ENCODE data around the gene SUMO3. TPM values are rescaled to one million over a fixed set of nuclear protein-coding genes. Genes with fewer than 3 reads are reported as not detected.

Gene SUMO3
- total RNA-seq, 1 donor from 2014 or later = 84.5 TPM

DNA sequence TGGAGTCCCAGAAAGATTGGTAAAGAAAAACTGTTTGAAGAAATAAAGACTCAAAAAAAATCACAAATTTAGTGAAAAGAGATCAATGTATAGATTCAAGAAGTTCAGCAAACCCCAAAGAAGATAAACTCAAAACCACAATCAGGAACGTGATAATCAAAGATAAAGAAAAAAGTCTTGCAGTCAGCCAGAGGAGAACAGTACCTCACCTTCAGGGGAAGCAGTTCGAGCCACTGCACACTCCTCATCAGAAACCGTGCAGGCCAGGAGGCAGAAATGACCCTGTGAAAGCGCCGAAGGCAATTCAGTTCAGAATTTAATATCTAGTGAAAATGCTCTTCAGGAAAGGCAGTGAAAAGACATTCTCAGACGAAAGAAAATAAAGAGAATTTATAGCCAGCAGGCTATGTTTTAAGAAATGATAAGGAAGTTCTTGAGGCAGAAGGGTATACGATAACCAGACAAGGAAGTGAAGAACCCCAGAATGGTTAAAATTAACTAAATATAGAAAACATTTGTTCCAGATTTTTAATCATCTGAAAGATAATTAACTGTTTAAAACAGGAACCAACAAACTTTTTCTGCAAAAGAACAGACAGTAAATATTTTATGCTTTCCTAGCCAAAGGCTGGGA is 13.5 kb upstream of the SUMO3 start:
- H3K27me3 Mint-ChIP-seq (ENCODE audit: low read depth) = no peaks in the 10 kb centered on the region
- H3K36me3 Mint-ChIP-seq = peaks cover 10% of the 10 kb centered on the region
- H3K9me3 Mint-ChIP-seq = peaks cover 28% of the 10 kb centered on the region
- no peak for DNase-seq (ENCODE audit: low spot score in 2 of 2, unreplicated experiment in 2 of 2)
- TF ChIP-seq CTCF (IDR thresholded peaks at IDR 0.05; ENCODE audit: unreplicated experiment) = no peak
- H3K4me1 Mint-ChIP-seq = peaks cover 6% of the 10 kb centered on the region
- H3K4me3 Mint-ChIP-seq = no peak overlapping the region
- H3K27ac Mint-ChIP-seq = peak overlapping the region; percentile 4

DNA sequence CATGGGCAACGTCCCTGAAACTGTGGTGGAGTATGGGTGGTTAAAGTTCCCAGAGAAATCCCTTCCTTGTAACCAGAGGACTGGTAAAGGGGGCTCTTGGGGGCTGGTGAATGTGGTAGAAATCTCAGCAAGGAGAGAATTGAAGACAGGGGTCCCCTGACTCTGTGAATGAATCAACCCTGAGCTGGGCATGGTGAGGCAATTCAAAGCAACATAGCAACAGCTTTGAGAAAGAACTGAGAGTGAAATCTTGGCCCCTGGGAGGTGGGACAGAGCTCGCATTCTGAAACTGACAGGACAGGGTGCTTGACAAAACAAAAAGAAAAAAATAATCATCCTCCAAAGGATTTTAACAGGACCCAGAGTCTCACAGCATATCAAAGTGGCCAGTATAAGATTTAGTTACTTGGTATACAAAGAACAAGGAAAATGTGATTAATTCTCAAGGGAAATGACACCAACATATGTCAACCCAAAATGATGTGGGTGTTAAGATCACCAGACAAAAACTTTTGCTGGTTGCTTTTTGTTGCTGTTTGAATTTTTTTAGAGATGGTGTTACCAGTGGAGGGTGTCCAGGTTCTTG is 11.7 kb upstream of the SUMO3 start:
- no peaks in the 10 kb centered on the region for H3K27me3 Mint-ChIP-seq (ENCODE audit: low read depth)
- no peak for DNase-seq (ENCODE audit: low spot score in 2 of 2, unreplicated experiment in 2 of 2)
- peaks cover 10% of the 10 kb centered on the region for H3K36me3 Mint-ChIP-seq
- H3K4me1 Mint-ChIP-seq = peaks cover 6% of the 10 kb centered on the region
- TF ChIP-seq CTCF (IDR thresholded peaks at IDR 0.05; ENCODE audit: unreplicated experiment) = no peak
- no peak overlapping the region for H3K4me3 Mint-ChIP-seq
- no peak overlapping the region for H3K27ac Mint-ChIP-seq
- H3K9me3 Mint-ChIP-seq = peaks cover 28% of the 10 kb centered on the region

- Mint-ChIP-seq H3K27me3 (ENCODE audit: low read depth) (no peaks in the 10 kb centered on the region), H3K4me3 (no peak overlapping the region), H3K9me3 (peaks cover 32% of the 10 kb centered on the region), H3K27ac (no peak overlapping the region), H3K36me3 (peaks cover 13% of the 10 kb centered on the region), H3K4me1 (peaks cover 6% of the 10 kb centered on the region)
- DNase-seq (ENCODE audit: low spot score in 2 of 2, unreplicated experiment in 2 of 2) = no peak
- TF ChIP-seq CTCF (IDR thresholded peaks at IDR 0.05; ENCODE audit: unreplicated experiment) = no peak
Measured at GRCh38 chr21:44828362-44829056, 10.6 kb upstream of the SUMO3 start.

- TF ChIP-seq CTCF (IDR thresholded peaks at IDR 0.05; ENCODE audit: unreplicated experiment) = no peak
Measured at GRCh38 chr21:44823179-44823660, 5.4 kb upstream of the SUMO3 start.

DNA sequence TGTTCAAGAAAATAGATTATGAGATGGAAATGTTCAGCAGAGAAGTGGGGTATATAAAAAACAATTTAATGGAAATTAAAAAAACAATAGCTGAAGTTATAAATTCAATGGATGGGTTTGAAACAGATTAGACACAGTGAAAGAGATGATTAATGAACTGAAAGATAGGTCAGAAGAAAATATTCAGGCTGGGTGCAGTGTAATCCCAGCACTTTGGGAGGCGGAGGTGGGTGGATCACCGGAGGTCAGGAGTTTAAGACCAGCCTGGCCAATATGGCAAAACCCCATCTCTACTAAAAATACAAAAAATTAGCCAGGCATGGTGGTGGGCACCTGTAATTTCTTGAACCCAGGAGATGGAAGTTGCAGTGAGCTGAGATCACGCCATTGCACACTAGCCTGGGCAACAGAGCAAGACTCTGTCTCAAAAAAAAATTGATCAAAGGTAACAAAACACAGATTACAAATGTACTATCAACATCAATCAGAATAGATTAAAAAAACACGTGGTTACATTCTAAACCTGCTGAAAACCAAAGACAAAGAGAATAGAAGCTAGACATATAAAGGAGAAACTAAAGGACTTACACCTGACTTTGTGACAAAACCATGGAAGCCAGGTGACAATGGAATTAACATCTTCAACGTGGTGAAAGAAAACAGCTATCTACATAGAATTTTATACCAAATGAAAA is 4.8 kb upstream of the SUMO3 start:
- Mint-ChIP-seq H3K36me3 (peaks cover 17% of the 10 kb centered on the region), H3K4me3 (no peak overlapping the region), H3K4me1 (no peaks in the 10 kb centered on the region), H3K27me3 (ENCODE audit: low read depth) (no peaks in the 10 kb centered on the region), H3K9me3 (peaks cover 39% of the 10 kb centered on the region), H3K27ac (no peak overlapping the region)
- TF ChIP-seq CTCF (IDR thresholded peaks at IDR 0.05; ENCODE audit: unreplicated experiment) = no peak
- no peak for DNase-seq (ENCODE audit: low spot score in 2 of 2, unreplicated experiment in 2 of 2)

More at GRCh38 chr21:44823179-44823660, 5.4 kb upstream of the SUMO3 start:
- no peak overlapping the region for H3K4me3 Mint-ChIP-seq
- no peak for DNase-seq (ENCODE audit: low spot score in 2 of 2, unreplicated experiment in 2 of 2)
- peaks cover 19% of the 10 kb centered on the region for H3K36me3 Mint-ChIP-seq
- H3K27ac Mint-ChIP-seq = no peak overlapping the region
- H3K4me1 Mint-ChIP-seq = no peaks in the 10 kb centered on the region
- H3K27me3 Mint-ChIP-seq (ENCODE audit: low read depth) = no peaks in the 10 kb centered on the region
- peaks cover 45% of the 10 kb centered on the region for H3K9me3 Mint-ChIP-seq

All from mesothelial cell of epicardium (in vitro differentiated cells).